Spleen (tissue), 11 donors: Measurements from ENCODE around the gene REXO1. TPM values are rescaled to one million over a fixed set of nuclear protein-coding genes. Genes with fewer than 3 reads are reported as not detected.
"Not testable (repeated sequence)": the region's sequence is repeated elsewhere in the genome, so short reads cannot be mapped to it uniquely, and the experiment has no call there.

ENCODE experiments used
- DNase-seq: peaks from one replicate; pipeline ENCODE4 v3.0.0-alpha.2; 2020
- H3K27ac ChIP-seq, 8 donors: fragments of 200-600 bp; sonication (generic) in 7 of 8; 1 replicate in 4 of 8; 2 replicates in 4 of 8; pipeline versions ENCODE4 v1.5.0 to v1.8.0; 2016 to 2021; ENCODE audit warnings: inconsistent platforms in 4 of 8, mild to moderate bottlenecking in 4 of 8, moderate library complexity in 1 of 8
- H3K27me3 ChIP-seq, 7 donors: fragments of 200-600 bp; sonication (generic) in 6 of 7; replicated peaks in 1 of 7; 1 replicate in 4 of 7; 2 replicates in 3 of 7; pipeline versions ENCODE4 v1.5.0 to v1.8.0; 2016 to 2021; ENCODE audit warnings: inconsistent platforms in 3 of 7, mild to moderate bottlenecking in 1 of 7
- H3K36me3 ChIP-seq, 6 donors: fragments of 200-600 bp; sonication (generic) in 5 of 6; 1 replicate in 4 of 6; 2 replicates in 2 of 6; pipeline versions ENCODE4 v1.5.0 to v1.8.0; 2016 to 2021; ENCODE audit warnings: inconsistent platforms in 2 of 6
- H3K4me1 ChIP-seq, 6 donors: fragments of 200-600 bp; sonication (generic) in 5 of 6; 1 replicate in 3 of 6; 2 replicates in 3 of 6; pipeline versions ENCODE4 v1.5.0 to v1.8.0; 2016 to 2021; ENCODE audit warnings: inconsistent platforms in 3 of 6
- H3K4me3 ChIP-seq, 8 donors: fragments of 200-600 bp; sonication (generic) in 7 of 8; 1 replicate in 4 of 8; 2 replicates in 4 of 8; pipeline versions ENCODE4 v1.5.0 to v1.8.0; 2016 to 2021; ENCODE audit warnings: inconsistent platforms in 4 of 8, mild to moderate bottlenecking in 4 of 8, moderate library complexity in 2 of 8
- H3K9me3 ChIP-seq, 8 donors: fragments of 200-600 bp; sonication (generic) in 7 of 8; 1 replicate in 4 of 8; 2 replicates in 4 of 8; pipeline versions ENCODE4 v1.5.0 to v1.8.0; 2016 to 2021; ENCODE audit warnings: inconsistent platforms in 4 of 8
- CTCF ChIP-seq, 11 experiments: fragments of 200-600 bp in 7 of 11; fragments of 450-650 bp in 4 of 11; sonication (generic) in 4 of 11; IDR thresholded peaks in 8 of 11; conservative IDR thresholded peaks in 3 of 11; 1 replicate in 7 of 11; 2 replicates in 4 of 11; pipeline versions ENCODE4 v1.4.0 to v1.8.0; 2016 to 2021; ENCODE audit warnings: antibody characterized with exemption in 11 of 11, inconsistent platforms in 4 of 11, mild to moderate bottlenecking in 1 of 11
- POLR2A ChIP-seq, 3 donors: fragments of 450-650 bp; IDR thresholded peaks; one replicate each; pipeline ENCODE4 v1.5.1; 2017; ENCODE audit warnings: antibody characterized with exemption in 3 of 3, mild to moderate bottlenecking in 1 of 3
- POLR2AphosphoS5 ChIP-seq, 3 donors: sonication (generic); formaldehyde crosslinking; IDR thresholded peaks; one replicate each; pipeline ENCODE4 v1.5.1; 2017; ENCODE audit warnings: antibody characterized with exemption in 3 of 3
- whole genome bisulfite sequencing, 5 donors: extraction: QIAGEN DNeasy Blood & Tissue Kit in 3 of 5; methylation state at CpG; one replicate each; pipeline versions ENCODE4 v1.1.5 to v1.1.7; 2013 to 2018; 5-methylcytosine and 5-hydroxymethylcytosine counted together
- intact Hi-C: fragments of 100-400 bp; cut with DNase I; formaldehyde crosslinking; loops from one replicate; pipeline ENCODE4 v1.15.0; 2023; ENCODE audit warnings: low total_unique reads
- polyA plus RNA-seq, 3 donors: library from polyadenylated mRNA; stranded (reverse); fragments of 200-250 nt; gene quantifications; one replicate each; pipeline ENCODE4 v1.2.1, GENCODE V29; 2013
- total RNA-seq, 7 donors: library from RNA; depleted of rRNA in 3 of 7; stranded (reverse); fragments of >200 nt in 3 of 7; fragmentation: NEBNext Ultra II Directional in 4 of 7; extraction: Animal tissue kit (Norgen Biotek cat#: 25700) in 4 of 7; gene quantifications; one replicate each; pipeline versions ENCODE4 v1.1.0 to v1.2.1, GENCODE V29; 2016 to 2021
- donor health status: healthy with polysubstance abuse.
- donor health status: DM: no; HTN: no; CAD: no; lungs with moderate emphysema.
- donor health status: DM: no; HTN: no; CAD: no.
- donor health status: Bipolar disorder and iron deficiency.
- donor health status: healthy.
- donor health status: DM: no; HTN: no; CAD: no.
- donor health status: DM: yes; HTN: yes; CAD: no.

Gene REXO1
- total and polyA plus RNA-seq, 10 donors: 13.4 to 88.1 (median 50.6) TPM

DNA sequence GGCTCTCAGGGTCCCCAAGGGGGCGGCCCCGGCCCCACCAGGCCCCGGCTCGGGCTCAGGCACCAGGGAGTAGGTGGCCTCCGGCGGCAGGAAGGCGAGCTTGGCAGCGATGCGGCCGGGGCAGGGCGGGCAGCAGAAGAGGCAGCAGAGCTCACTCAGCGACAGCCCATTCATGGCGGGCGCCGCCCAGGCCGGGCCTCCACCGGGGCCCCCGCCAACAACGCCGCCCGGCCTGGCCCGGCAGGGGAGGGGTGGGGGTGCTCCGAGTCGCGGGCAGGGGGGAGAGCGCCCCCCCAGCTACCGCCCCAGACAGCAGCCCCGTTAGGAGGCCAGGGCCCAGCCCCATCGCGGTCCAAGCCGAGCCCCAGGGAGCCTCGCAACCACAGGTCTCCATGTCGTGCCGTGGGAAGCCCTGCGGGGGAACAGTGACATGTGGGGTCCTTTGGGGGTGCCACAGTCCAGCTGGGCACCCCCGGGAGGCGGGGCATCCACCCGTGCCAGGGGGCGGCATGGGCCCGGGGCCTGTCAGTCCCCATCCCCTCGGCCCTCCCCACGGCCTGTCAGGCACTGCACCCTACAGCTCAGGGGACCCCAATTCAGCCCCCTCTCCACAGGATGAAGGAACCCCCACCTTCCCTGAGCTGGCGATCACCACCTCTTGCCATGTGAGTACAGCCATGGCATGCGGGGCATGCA is 33.3 kb upstream of the REXO1 start:
- peaks cover 37 to 79% (median 59%) of the 10 kb centered on the region in 6 donors for H3K4me1 ChIP-seq
- not testable (repeated sequence) for DNase-seq

GRCh38 chr19:1880611-1881392 is 32.5 kb upstream of the REXO1 start:
- 73 to 93% (median 79%) methylated on average over 16 to 35 of the region's 35 CpGs for WGBS, 5 donors
- peaks cover 0 to 38% (median 17%) of the 10 kb centered on the region in 6 donors for H3K36me3 ChIP-seq
- TF ChIP-seq POLR2A (IDR thresholded peaks at IDR 0.05): no peak
- TF ChIP-seq POLR2AphosphoS5 (IDR thresholded peaks at IDR 0.05): peak in 1 of 3 donors; percentile 18
- no peak for TF ChIP-seq CTCF (IDR thresholded peaks at IDR 0.05 in 8 of 11, conservative IDR thresholded peaks at IDR 0.05 in 3 of 11)
- H3K4me1 ChIP-seq: peaks cover 41 to 78% (median 59%) of the 10 kb centered on the region in 6 donors
- intact Hi-C loops: no loop called here
- H3K27ac ChIP-seq: peak overlapping the region in 7 of 8 donors; percentile 34 to 95 (median 93)
- H3K27me3 ChIP-seq: no peaks in the 10 kb centered on the region
- DNase-seq: no peak
- no peaks in the 10 kb centered on the region for H3K9me3 ChIP-seq
- peak overlapping the region in 4 of 8 donors; percentile 15 to 88 (median 50) for H3K4me3 ChIP-seq

More for the DNA sequence above, 33.3 kb upstream of the REXO1 start:
- intact Hi-C loops, H3K9me3 ChIP-seq, H3K27me3 ChIP-seq: not testable (repeated sequence)
- 56 to 79% (median 63%) methylated on average over 13 to 44 of the region's 44 CpGs; no CpG with 5 or more reads in 1 of the 5 donors for WGBS, 5 donors
- Histone ChIP-seq H3K4me3 (peak overlapping the region in 6 of 8 donors; percentile 22 to 96 (median 88)), H3K36me3 (peaks cover 0 to 38% (median 17%) of the 10 kb centered on the region in 6 donors), H3K27ac (peak overlapping the region in 7 of 8 donors; percentile 84 to 95 (median 93))
- peak in 2 of 3 donors; percentile 23 to 37 for TF ChIP-seq POLR2AphosphoS5 (IDR thresholded peaks at IDR 0.05)

DNA sequence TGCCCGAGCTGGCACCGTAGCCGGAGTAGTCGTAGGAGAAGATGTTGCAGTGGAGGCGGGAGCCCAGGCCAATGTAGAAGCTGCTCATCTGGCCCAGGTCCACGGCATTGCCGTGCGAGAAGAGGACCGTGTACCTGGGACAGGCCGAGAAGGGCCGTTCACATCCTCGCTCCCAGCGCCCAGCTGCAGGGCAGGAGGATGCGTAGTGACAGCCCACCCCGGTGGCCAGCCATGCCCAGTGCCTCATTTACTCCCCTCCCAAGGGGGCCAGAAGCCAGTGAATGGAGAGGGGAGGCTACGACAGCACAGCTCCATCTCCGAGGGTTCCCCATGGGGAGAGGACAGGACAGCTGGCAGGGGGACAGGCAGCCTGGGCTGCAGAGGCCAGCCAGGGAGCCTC is 31.7 kb upstream of the REXO1 start:
- H3K4me3 ChIP-seq, H3K9me3 ChIP-seq, DNase-seq, H3K27me3 ChIP-seq, intact Hi-C loops: not testable (repeated sequence)
- H3K27ac ChIP-seq: peak overlapping the region in 3 of 8 donors; percentile 93 to 95 (median 95)
- H3K4me1 ChIP-seq: peaks cover 45 to 80% (median 60%) of the 10 kb centered on the region in 6 donors
- H3K36me3 ChIP-seq: peaks cover 0 to 38% (median 17%) of the 10 kb centered on the region in 6 donors
- WGBS, 5 donors: 84 to 100% (median 94%) methylated on average over 6 to 17 of the region's 17 CpGs

DNA sequence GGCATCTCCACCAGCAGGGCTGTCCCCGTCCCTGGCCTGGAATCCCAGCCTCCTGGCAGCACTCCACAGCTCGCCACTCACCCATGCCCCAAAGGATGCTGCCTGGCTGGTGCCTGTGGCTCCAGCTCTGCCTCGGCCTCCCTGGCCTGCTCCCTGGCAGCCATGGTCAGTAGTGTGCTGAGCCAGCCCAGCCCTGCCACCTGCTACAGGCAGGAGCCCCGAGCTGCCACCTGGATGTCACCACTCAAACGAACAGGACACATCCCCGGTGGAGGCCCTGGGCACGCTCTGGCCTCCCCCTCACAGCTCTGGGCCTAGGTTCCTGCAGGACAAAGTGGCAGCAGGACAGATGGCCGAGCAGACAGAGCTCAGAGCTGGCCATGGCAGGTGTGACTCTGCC is 30.3 kb upstream of the REXO1 start:
- H3K27me3 ChIP-seq, H3K9me3 ChIP-seq, H3K4me3 ChIP-seq, intact Hi-C loops, DNase-seq: not testable (repeated sequence)
- Histone ChIP-seq H3K36me3 (peaks cover 0 to 42% (median 19%) of the 10 kb centered on the region in 6 donors), H3K4me1 (peaks cover 50 to 80% (median 63%) of the 10 kb centered on the region in 6 donors), H3K27ac (peak overlapping the region in 1 of 8 donors; percentile 30)
- WGBS, 5 donors: 72 to 93% (median 87%) methylated on average over 3 to 8 of the region's 8 CpGs

DNA sequence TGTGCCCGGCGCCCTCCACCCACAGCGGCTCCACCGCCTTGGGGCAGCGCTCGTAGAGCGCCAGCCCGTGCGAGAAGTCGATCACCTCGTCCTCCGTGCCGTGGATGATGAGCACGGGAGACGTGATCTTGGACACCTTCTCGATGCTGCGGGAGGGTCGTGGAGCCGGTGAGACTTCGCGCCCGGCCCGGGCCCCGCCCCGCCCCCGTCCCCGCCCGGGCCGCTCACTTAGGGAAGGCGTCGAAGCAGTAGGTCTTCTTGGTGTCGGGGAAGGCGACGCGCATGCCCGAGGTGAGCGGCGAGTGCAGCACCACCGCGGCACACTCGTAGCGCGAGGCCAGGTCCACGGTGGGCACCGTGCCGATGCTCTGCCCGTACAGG is 29.0 kb upstream of the REXO1 start:
- H3K27ac ChIP-seq, intact Hi-C loops, H3K9me3 ChIP-seq, H3K27me3 ChIP-seq, H3K4me3 ChIP-seq: not testable (repeated sequence)
- DNase-seq: peak; percentile 73
- whole genome bisulfite sequencing, 5 donors: 65 to 91% (median 89%) methylated on average over 21 to 41 of the region's 47 CpGs
- H3K4me1 ChIP-seq: peaks cover 50 to 80% (median 63%) of the 10 kb centered on the region in 6 donors
- peaks cover 0 to 55% (median 26%) of the 10 kb centered on the region in 6 donors for H3K36me3 ChIP-seq

DNA sequence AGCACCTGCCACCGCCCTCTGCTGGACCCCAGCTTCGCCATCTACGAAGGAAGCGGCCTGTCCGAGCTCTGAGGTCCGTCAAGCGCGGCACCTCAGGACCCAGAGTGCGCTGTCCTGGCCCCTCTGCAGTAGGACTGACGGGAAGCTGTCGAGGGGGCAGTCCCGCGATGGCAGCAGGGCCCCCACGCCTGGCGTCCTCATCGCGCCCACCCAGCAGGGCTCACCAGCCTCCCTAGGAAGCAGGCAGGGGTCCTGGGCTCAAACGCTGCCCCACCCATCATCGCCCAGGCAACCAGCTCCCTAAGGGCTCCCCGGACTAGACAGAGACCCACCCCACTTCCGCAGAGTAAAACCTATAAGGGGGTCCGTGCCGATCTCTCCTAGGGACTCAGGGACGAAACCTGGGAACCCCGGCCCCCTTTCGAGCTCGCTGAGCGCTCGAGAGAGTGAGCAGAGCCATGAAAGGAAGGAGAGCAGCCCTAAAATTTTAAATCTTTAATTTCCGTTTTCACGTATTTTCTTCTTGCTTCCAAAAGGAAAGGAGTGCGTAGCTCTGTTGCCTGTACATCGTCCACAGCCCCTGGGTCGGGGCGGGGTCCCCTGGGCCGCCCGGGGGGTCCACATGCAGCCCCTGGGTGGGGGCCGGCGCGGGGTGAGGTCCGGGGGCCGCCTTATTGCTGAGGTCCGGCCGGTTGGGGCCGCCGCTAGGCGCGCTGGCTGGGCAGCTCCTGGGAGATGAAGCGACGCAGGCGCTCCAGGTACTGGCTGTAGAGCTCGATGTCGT is 28.4 kb upstream of the REXO1 start:
- intact Hi-C loops, H3K27me3 ChIP-seq, H3K9me3 ChIP-seq: not testable (repeated sequence)
- Histone ChIP-seq H3K4me3 (peak overlapping the region; percentile 65 to 98 (median 90)), H3K27ac (peak overlapping the region; percentile 92 to 96 (median 94)), H3K4me1 (peaks cover 50 to 80% (median 63%) of the 10 kb centered on the region in 6 donors), H3K36me3 (peaks cover 0 to 61% (median 29%) of the 10 kb centered on the region in 6 donors)
- DNase-seq: peak; percentile 70
- 30 to 58% (median 45%) methylated on average over 16 to 48 of the region's 53 CpGs for WGBS, 5 donors
